ENCODE results near the gene GPBP1. TPM values are rescaled to one million over a fixed set of nuclear protein-coding genes. Genes with fewer than 3 reads are reported as not detected.

The GPBP1 gene
- total and polyA plus RNA-seq, 2 experiments from 2014 or later = 105 to 109 TPM

GRCh38 chr5:57299986-57300385, 126.1 kb downstream of the GPBP1 start:
- Histone ChIP-seq H3K4me3 (no peak overlapping the region), H2AFZ (no peak overlapping the region; the same call in 1 of the 2 replicates), H3K9me2 (ENCODE audit: insufficient read depth) (no peaks in the 10 kb centered on the region), H3F3A (replicated peaks; ENCODE audit: low read depth) (no peaks in the 10 kb centered on the region), H3K4me2 (no peak overlapping the region), H3K79me2 (replicated peaks; ENCODE audit: insufficient read depth) (no peaks in the 10 kb centered on the region), H3K36me3 (ENCODE audit: insufficient read depth) (no peaks in the 10 kb centered on the region), H3K27me3 (ENCODE audit: insufficient read depth) (no peaks in the 10 kb centered on the region), H3K4me1 (ENCODE audit: insufficient read depth) (no peaks in the 10 kb centered on the region), H4K20me1 (replicated peaks; ENCODE audit: insufficient read depth) (no peaks in the 10 kb centered on the region), H3K27ac (ENCODE audit: low read depth) (no peak overlapping the region)
- Mint-ChIP-seq H3K4me1 (peaks cover 3% of the 10 kb centered on the region), H3K27ac (no peak overlapping the region), H3K36me3 (ENCODE audit: low read depth) (no peaks in the 10 kb centered on the region), H3K27me3 (ENCODE audit: insufficient read depth, low read depth, poor library complexity) (peaks cover 2% of the 10 kb centered on the region), H3K9me3 (no peaks in the 10 kb centered on the region), H3K4me3 (no peak overlapping the region)
- TF ChIP-seq, protein P1, sequence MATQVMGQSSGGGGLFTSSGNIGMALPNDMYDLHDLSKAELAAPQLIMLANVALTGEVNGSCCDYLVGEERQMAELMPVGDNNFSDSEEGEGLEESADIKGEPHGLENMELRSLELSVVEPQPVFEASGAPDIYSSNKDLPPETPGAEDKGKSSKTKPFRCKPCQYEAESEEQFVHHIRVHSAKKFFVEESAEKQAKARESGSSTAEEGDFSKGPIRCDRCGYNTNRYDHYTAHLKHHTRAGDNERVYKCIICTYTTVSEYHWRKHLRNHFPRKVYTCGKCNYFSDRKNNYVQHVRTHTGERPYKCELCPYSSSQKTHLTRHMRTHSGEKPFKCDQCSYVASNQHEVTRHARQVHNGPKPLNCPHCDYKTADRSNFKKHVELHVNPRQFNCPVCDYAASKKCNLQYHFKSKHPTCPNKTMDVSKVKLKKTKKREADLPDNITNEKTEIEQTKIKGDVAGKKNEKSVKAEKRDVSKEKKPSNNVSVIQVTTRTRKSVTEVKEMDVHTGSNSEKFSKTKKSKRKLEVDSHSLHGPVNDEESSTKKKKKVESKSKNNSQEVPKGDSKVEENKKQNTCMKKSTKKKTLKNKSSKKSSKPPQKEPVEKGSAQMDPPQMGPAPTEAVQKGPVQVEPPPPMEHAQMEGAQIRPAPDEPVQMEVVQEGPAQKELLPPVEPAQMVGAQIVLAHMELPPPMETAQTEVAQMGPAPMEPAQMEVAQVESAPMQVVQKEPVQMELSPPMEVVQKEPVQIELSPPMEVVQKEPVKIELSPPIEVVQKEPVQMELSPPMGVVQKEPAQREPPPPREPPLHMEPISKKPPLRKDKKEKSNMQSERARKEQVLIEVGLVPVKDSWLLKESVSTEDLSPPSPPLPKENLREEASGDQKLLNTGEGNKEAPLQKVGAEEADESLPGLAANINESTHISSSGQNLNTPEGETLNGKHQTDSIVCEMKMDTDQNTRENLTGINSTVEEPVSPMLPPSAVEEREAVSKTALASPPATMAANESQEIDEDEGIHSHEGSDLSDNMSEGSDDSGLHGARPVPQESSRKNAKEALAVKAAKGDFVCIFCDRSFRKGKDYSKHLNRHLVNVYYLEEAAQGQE (IDR thresholded peaks at IDR 0.05; ENCODE audit: unreplicated experiment) = no peak
- TF ChIP-seq, protein P2, sequence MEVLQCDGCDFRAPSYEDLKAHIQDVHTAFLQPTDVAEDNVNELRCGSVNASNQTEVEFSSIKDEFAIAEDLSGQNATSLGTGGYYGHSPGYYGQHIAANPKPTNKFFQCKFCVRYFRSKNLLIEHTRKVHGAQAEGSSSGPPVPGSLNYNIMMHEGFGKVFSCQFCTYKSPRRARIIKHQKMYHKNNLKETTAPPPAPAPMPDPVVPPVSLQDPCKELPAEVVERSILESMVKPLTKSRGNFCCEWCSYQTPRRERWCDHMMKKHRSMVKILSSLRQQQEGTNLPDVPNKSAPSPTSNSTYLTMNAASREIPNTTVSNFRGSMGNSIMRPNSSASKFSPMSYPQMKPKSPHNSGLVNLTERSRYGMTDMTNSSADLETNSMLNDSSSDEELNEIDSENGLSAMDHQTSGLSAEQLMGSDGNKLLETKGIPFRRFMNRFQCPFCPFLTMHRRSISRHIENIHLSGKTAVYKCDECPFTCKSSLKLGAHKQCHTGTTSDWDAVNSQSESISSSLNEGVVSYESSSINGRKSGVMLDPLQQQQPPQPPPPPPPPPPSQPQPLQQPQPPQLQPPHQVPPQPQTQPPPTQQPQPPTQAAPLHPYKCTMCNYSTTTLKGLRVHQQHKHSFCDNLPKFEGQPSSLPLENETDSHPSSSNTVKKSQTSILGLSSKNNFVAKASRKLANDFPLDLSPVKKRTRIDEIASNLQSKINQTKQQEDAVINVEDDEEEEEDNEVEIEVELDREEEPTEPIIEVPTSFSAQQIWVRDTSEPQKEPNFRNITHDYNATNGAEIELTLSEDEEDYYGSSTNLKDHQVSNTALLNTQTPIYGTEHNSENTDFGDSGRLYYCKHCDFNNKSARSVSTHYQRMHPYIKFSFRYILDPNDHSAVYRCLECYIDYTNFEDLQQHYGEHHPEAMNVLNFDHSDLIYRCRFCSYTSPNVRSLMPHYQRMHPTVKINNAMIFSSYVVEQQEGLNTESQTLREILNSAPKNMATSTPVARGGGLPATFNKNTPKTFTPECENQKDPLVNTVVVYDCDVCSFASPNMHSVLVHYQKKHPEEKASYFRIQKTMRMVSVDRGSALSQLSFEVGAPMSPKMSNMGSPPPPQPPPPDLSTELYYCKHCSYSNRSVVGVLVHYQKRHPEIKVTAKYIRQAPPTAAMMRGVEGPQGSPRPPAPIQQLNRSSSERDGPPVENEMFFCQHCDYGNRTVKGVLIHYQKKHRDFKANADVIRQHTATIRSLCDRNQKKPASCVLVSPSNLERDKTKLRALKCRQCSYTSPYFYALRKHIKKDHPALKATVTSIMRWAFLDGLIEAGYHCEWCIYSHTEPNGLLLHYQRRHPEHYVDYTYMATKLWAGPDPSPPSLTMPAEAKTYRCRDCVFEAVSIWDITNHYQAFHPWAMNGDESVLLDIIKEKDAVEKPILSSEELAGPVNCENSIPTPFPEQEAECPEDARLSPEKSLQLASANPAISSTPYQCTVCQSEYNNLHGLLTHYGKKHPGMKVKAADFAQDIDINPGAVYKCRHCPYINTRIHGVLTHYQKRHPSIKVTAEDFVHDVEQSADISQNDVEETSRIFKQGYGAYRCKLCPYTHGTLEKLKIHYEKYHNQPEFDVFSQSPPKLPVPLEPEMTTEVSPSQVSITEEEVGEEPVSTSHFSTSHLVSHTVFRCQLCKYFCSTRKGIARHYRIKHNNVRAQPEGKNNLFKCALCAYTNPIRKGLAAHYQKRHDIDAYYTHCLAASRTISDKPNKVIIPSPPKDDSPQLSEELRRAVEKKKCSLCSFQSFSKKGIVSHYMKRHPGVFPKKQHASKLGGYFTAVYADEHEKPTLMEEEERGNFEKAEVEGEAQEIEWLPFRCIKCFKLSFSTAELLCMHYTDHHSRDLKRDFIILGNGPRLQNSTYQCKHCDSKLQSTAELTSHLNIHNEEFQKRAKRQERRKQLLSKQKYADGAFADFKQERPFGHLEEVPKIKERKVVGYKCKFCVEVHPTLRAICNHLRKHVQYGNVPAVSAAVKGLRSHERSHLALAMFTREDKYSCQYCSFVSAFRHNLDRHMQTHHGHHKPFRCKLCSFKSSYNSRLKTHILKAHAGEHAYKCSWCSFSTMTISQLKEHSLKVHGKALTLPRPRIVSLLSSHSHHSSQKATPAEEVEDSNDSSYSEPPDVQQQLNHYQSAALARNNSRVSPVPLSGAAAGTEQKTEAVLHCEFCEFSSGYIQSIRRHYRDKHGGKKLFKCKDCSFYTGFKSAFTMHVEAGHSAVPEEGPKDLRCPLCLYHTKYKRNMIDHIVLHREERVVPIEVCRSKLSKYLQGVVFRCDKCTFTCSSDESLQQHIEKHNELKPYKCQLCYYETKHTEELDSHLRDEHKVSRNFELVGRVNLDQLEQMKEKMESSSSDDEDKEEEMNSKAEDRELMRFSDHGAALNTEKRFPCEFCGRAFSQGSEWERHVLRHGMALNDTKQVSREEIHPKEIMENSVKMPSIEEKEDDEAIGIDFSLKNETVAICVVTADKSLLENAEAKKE (CRISPR knock-in tag; IDR thresholded peaks at IDR 0.05) = no peak
- TF ChIP-seq STAT1 (IDR thresholded peaks at IDR 0.05; ENCODE audit: unreplicated experiment) (no peak), EZH2phosphoT487 (IDR thresholded peaks at IDR 0.05; ENCODE audit: unreplicated experiment) (no peak), ZNF331 (CRISPR knock-in tag; IDR thresholded peaks at IDR 0.05; ENCODE audit: low read depth) (no peak), CREB1 (CRISPR knock-in tag; IDR thresholded peaks at IDR 0.05; ENCODE audit: low read depth) (no peak), EZH2 (IDR thresholded peaks at IDR 0.05; ENCODE audit: low read depth, unreplicated experiment) (no peak), ZNF114 (CRISPR knock-in tag; IDR thresholded peaks at IDR 0.05) (no peak), JUNB (IDR thresholded peaks at IDR 0.05; ENCODE audit: unreplicated experiment) (no peak), CTCF (conservative IDR thresholded peaks at IDR 0.05; ENCODE audit: low read depth in 2 of 2) (no peak), NANOG (IDR thresholded peaks at IDR 0.05; ENCODE audit: borderline replicate concordance) (no peak)
- no peak for ATAC-seq
- no peak for DNase-seq (ENCODE audit: low spot score)

Data from GM23338 (cell line).